ENCODE data around the gene TNPO2. TPM values are rescaled to one million over a fixed set of nuclear protein-coding genes. Genes with fewer than 3 reads are reported as not detected.

The TNPO2 gene
- total RNA-seq, 1 experiment from 2014 or later, result 105 TPM

- TF ChIP-seq ZMAT4 (CRISPR knock-in tag; IDR thresholded peaks at IDR 0.05), result no peak
- TF ChIP-seq SP1 (CRISPR knock-in tag; conservative IDR thresholded peaks at IDR 0.05), result 0 out of 2 replicates have a peak, but pooled peaks have one; percentile 36
- no peak; the same call in 1 of the 2 replicates for TF ChIP-seq ETV6 (CRISPR knock-in tag; IDR thresholded peaks at IDR 0.05)
- no peak for TF ChIP-seq NFE2L1 (CRISPR knock-in tag; IDR thresholded peaks at IDR 0.05)
- no peak for TF ChIP-seq SMAD3 (CRISPR knock-in tag; IDR thresholded peaks at IDR 0.05; ENCODE audit: borderline replicate concordance)
- TF ChIP-seq RELA (CRISPR knock-in tag; IDR thresholded peaks at IDR 0.05; ENCODE audit: borderline replicate concordance), result no peak
- TF ChIP-seq GRHL2 (CRISPR knock-in tag; IDR thresholded peaks at IDR 0.05; ENCODE audit: insufficient replicate concordance, severe bottlenecking), result no peak
- no peak for TF ChIP-seq GTF2I (CRISPR knock-in tag; conservative IDR thresholded peaks at IDR 0.05)
- no peak for TF ChIP-seq NR2C2 (CRISPR knock-in tag; IDR thresholded peaks at IDR 0.05)
- peak; percentile 60; the same call in 1 of the 2 replicates for TF ChIP-seq MAX (CRISPR knock-in tag; IDR thresholded peaks at IDR 0.05)
- TF ChIP-seq ZBTB43 (CRISPR knock-in tag; IDR thresholded peaks at IDR 0.05), result no peak
- TF ChIP-seq NR1H2 (CRISPR knock-in tag; IDR thresholded peaks at IDR 0.05), result no peak
- TF ChIP-seq USF2 (CRISPR knock-in tag; IDR thresholded peaks at IDR 0.05), result peak; percentile 98
- TF ChIP-seq NR3C1 (CRISPR knock-in tag; conservative IDR thresholded peaks at IDR 0.05; ENCODE audit: low read depth), result no peak
- no peak for TF ChIP-seq AFF4 (CRISPR knock-in tag; IDR thresholded peaks at IDR 0.05; ENCODE audit: borderline replicate concordance)
- peak; percentile 81; the same call in 1 of the 2 replicates for TF ChIP-seq TEAD1 (CRISPR knock-in tag; IDR thresholded peaks at IDR 0.05)
- no peak for TF ChIP-seq CBFB (CRISPR knock-in tag; IDR thresholded peaks at IDR 0.05; ENCODE audit: low read depth)
- TF ChIP-seq FOXP4 (CRISPR knock-in tag; IDR thresholded peaks at IDR 0.05), result 0 out of 2 replicates have a peak, but pooled peaks have one; percentile 41
- no peak for TF ChIP-seq CREB1 (CRISPR knock-in tag; IDR thresholded peaks at IDR 0.05)
- TF ChIP-seq MYBL2 (CRISPR knock-in tag; IDR thresholded peaks at IDR 0.05), result no peak
- TF ChIP-seq E2F4 (CRISPR knock-in tag; IDR thresholded peaks at IDR 0.05; ENCODE audit: borderline replicate concordance, low read depth), result no peak
Measured at GRCh38 chr19:12722566-12723380, 959 bp downstream of the TNPO2 start (continued).

Data from WTC11 (cell line).